Measurements from ENCODE around the gene PCMTD2.

GRCh38 chr20:64245746-64246595 lies 9.6 kb upstream of the PCMTD2 start:
- no peak for TF ChIP-seq EZH2 (IDR thresholded peaks at IDR 0.05)
- no peak for TF ChIP-seq FOXP2 (optimal IDR thresholded peaks at IDR 0.05; ENCODE audit: control extremely low read depth, extremely low read length, insufficient read depth)

All from SK-N-MC (cell line).